ENCODE data around the gene CACNA1C. TPM values are rescaled to one million over a fixed set of nuclear protein-coding genes. Genes with fewer than 3 reads are reported as not detected.

Gene CACNA1C
- total and polyA plus RNA-seq, 2 donors from 2014 or later = 1.6 to 17.4 TPM

GRCh38 chr12:2526371-2526770, 473.6 kb downstream of the CACNA1C start:
- no peak overlapping the region for H3K27ac ChIP-seq (ENCODE audit: low read depth in 2 of 2, low read length in 2 of 2)
- H3K4me3 ChIP-seq (ENCODE audit: low read length in 3 of 3) = no peak overlapping the region
- H3K9ac ChIP-seq (ENCODE audit: low read length in 3 of 3) = no peak overlapping the region
- TF ChIP-seq CTCF (IDR thresholded peaks at IDR 0.05; ENCODE audit: borderline replicate concordance, extremely low read depth, insufficient read depth) = no peak
- intact Hi-C loops (cut with DNase I) = no loop called here
- H3K9me3 ChIP-seq (ENCODE audit: control insufficient read depth in 2 of 3, insufficient read depth in 1 of 3, low read length in 3 of 3) = no peaks in the 10 kb centered on the region
- no peak for DNase-seq
- no peak for FAIRE-seq
- H3K4me1 ChIP-seq (ENCODE audit: control insufficient read depth in 2 of 3, insufficient read depth in 2 of 3, low read depth in 1 of 3, low read length in 3 of 3) = peaks cover 0 to 9% (median 5%) of the 10 kb centered on the region in 3 donors
- no peaks in the 10 kb centered on the region for H3K27me3 ChIP-seq (ENCODE audit: control insufficient read depth, insufficient read depth, low read length)
- no peaks in the 10 kb centered on the region for H3K36me3 ChIP-seq (ENCODE audit: control insufficient read depth in 2 of 3, insufficient read depth in 3 of 3, low read length in 3 of 3)

GRCh38 chr12:2528001-2528400, 475.2 kb downstream of the CACNA1C start:
- no peak for TF ChIP-seq CTCF (IDR thresholded peaks at IDR 0.05; ENCODE audit: borderline replicate concordance, extremely low read depth, insufficient read depth)
- no peaks in the 10 kb centered on the region for H3K27me3 ChIP-seq (ENCODE audit: control insufficient read depth, insufficient read depth, low read length)
- no peaks in the 10 kb centered on the region for H3K9me3 ChIP-seq (ENCODE audit: control insufficient read depth in 2 of 3, insufficient read depth in 1 of 3, low read length in 3 of 3)
- FAIRE-seq = no peak
- intact Hi-C loops (cut with DNase I) = no loop called here
- H3K4me1 ChIP-seq (ENCODE audit: control insufficient read depth in 2 of 3, insufficient read depth in 2 of 3, low read depth in 1 of 3, low read length in 3 of 3) = peaks cover 0 to 9% (median 5%) of the 10 kb centered on the region in 3 donors
- no peak overlapping the region for H3K4me3 ChIP-seq (ENCODE audit: low read length in 3 of 3)
- H3K27ac ChIP-seq (ENCODE audit: low read depth in 2 of 2, low read length in 2 of 2) = no peak overlapping the region
- no peaks in the 10 kb centered on the region for H3K36me3 ChIP-seq (ENCODE audit: control insufficient read depth in 2 of 3, insufficient read depth in 3 of 3, low read length in 3 of 3)
- DNase-seq = no peak
- H3K9ac ChIP-seq (ENCODE audit: low read length in 3 of 3) = no peak overlapping the region

GRCh38 chr12:2529807-2530206, 477.0 kb downstream of the CACNA1C start:
- Histone ChIP-seq H3K9me3 (ENCODE audit: control insufficient read depth in 2 of 3, insufficient read depth in 1 of 3, low read length in 3 of 3) (no peaks in the 10 kb centered on the region), H3K27ac (ENCODE audit: low read depth in 2 of 2, low read length in 2 of 2) (no peak overlapping the region), H3K9ac (ENCODE audit: low read length in 3 of 3) (no peak overlapping the region), H3K4me3 (ENCODE audit: low read length in 3 of 3) (no peak overlapping the region), H3K36me3 (ENCODE audit: control insufficient read depth in 2 of 3, insufficient read depth in 3 of 3, low read length in 3 of 3) (no peaks in the 10 kb centered on the region), H3K4me1 (ENCODE audit: control insufficient read depth in 2 of 3, insufficient read depth in 2 of 3, low read depth in 1 of 3, low read length in 3 of 3) (peaks cover 0 to 9% (median 5%) of the 10 kb centered on the region in 3 donors), H3K27me3 (ENCODE audit: control insufficient read depth, insufficient read depth, low read length) (no peaks in the 10 kb centered on the region)
- intact Hi-C loops (cut with DNase I) = no loop called here
- FAIRE-seq (no peak), DNase-seq (peak in 2 of 5 donors; percentile 69 to 71)
- TF ChIP-seq CTCF (IDR thresholded peaks at IDR 0.05; ENCODE audit: borderline replicate concordance, extremely low read depth, insufficient read depth) = no peak

- TF ChIP-seq CTCF (IDR thresholded peaks at IDR 0.05; ENCODE audit: borderline replicate concordance, extremely low read depth, insufficient read depth) = no peak
- no peak for DNase-seq
- peaks cover 0 to 7% (median 5%) of the 10 kb centered on the region in 3 donors for H3K4me1 ChIP-seq (ENCODE audit: control insufficient read depth in 2 of 3, insufficient read depth in 2 of 3, low read depth in 1 of 3, low read length in 3 of 3)
- no peak for FAIRE-seq
- H3K4me3 ChIP-seq (ENCODE audit: low read length in 3 of 3) = no peak overlapping the region
- no peak overlapping the region for H3K27ac ChIP-seq (ENCODE audit: low read depth in 2 of 2, low read length in 2 of 2)
- H3K9ac ChIP-seq (ENCODE audit: low read length in 3 of 3) = no peak overlapping the region
- H3K9me3 ChIP-seq (ENCODE audit: control insufficient read depth in 2 of 3, insufficient read depth in 1 of 3, low read length in 3 of 3) = no peaks in the 10 kb centered on the region
- intact Hi-C loops (cut with DNase I) = no loop called here
- no peaks in the 10 kb centered on the region for H3K27me3 ChIP-seq (ENCODE audit: control insufficient read depth, insufficient read depth, low read length)
- no peaks in the 10 kb centered on the region for H3K36me3 ChIP-seq (ENCODE audit: control insufficient read depth in 2 of 3, insufficient read depth in 3 of 3, low read length in 3 of 3)
Measured at GRCh38 chr12:2531371-2531770, 478.6 kb downstream of the CACNA1C start.
